Amniotic epithelial cell (primary cell): ENCODE results near the gene RHOB.

ENCODE experiments used
- DNase-seq: peaks from one replicate; pipeline ENCODE4 v3.0.0-alpha.2; 2010; ENCODE audit warnings: low read depth

The RHOB gene

DNA sequence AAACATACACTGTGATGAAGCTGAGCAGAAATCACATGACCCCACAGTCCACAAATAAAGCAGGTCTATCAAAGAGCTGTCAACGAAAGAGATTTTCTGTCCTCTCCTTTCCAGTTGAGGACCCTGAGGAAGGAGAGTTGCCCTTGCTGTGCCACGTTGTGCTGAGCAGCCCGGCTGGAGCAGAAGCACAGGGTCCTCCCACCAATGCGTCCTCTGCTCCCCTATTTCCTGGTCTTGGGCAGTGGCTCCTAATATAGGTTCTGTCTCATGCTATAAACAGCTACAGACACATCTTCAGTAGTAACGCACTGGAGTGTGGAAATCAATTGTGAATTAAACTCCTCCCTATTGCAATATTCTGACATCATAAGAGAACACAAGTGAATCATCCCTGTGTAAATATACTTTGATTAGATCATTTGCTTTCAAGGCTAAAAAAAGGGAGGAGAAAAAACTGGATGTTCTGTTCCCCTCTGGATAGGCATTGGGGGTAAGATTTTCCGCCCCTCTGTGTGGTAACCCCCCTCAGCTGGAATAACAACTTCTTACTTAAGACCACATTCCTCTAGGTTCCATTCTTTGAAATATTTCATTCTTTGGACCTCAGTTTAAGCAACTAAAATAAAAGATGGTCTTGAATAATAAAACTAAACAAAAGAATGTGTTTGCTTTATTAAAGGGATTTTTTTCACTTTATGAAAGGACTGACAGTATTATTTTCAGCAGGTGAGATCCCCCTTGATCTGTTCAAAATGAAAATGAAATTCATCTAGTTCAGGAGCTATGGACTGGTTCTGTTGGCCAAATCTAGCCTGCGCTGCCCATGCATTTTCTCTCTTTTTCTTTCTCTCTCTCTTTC lies 8.3 kb upstream of the RHOB start:
- peak; percentile 92 for DNase-seq

DNA sequence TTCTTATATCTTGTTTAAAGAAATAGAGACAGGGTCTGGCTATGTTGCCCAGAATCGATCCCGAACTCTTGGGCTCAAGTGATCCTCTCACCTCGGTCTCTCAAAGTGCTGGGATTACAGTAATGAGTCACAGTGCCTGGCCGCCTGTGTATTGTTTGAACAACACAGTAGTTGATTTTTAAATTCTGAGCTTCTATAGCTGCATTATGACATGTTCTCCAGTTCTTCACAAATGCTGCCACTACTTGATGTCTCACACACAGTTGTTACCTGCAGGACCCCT lies 7.7 kb upstream of the RHOB start:
- DNase-seq: peak; percentile 56

DNA sequence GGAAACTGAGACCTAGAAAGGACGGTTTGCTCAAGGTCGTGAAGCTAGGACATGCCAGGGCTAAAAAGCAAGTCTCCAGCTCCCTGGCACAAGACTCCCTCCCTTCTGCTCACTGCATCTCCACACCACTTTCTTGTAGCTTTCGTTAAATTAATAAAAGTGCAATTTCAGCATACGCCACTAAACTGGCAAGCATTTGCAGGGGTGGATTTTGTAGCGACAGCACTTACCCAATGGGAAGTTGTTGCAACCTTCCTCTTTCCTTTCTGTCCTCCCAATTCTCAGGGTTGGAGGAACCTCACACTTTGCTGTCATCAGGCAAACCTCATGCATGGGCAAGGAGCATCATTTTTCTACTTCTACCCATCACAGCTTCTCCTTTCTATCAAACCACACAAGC lies 7.4 kb upstream of the RHOB start:
- DNase-seq: peak; percentile 40

DNA sequence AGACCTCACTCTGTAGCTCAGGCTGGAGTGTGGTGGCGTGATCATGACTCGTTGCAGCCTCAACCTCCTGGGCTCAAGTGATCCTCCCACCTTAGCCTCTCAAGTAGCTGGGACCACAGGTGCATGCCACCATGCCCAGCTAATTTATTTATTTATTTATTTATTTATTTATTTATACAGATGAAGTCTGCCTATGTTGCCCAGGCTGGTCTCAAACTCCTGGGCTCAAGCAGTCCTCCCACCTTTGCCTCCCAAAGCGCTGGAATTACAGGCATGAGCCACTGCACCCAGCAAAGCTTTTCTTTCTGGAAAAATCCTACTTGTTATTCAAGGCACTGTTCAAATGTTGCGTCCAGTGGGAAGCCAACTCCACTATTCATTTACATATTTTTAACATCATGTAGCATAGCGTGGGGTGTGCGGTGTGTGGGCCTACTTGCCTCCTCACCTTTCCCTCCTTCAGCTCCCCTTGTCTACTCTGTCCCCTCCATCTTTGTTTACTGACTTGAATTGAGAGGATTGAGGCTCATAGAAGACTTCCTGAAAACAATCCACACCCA lies 6.8 kb upstream of the RHOB start:
- no peak for DNase-seq

DNA sequence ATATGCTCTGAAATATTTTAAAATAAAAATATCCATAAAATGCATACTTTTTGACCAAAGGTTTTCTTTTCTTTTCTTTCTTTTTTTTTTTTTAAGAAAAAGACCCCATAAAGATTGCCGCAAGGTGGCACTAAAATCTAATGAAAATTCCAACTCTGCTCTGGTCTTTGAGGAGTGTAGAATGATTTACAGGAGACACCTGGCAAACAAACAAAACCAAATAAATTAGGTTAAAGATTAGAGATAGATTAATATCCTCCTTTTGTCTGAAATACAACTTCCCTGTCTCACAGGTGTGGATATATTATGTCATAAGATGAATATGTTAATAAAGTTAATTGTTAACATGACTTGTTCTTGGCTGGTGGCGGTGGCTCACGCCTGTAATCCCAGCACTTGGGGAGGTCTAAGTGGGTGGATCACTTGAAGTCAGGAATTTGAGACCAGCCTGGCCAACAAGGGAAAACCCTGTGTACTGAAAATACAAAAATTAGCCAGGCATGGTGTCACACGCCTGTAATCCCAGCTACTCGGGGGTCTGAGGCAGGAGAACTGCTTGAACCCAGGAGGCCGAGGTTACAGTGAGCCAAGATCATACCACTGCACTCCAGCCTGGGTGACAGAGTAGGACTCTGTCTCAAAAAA lies 3.5 kb upstream of the RHOB start:
- DNase-seq: peak; percentile 57

DNA sequence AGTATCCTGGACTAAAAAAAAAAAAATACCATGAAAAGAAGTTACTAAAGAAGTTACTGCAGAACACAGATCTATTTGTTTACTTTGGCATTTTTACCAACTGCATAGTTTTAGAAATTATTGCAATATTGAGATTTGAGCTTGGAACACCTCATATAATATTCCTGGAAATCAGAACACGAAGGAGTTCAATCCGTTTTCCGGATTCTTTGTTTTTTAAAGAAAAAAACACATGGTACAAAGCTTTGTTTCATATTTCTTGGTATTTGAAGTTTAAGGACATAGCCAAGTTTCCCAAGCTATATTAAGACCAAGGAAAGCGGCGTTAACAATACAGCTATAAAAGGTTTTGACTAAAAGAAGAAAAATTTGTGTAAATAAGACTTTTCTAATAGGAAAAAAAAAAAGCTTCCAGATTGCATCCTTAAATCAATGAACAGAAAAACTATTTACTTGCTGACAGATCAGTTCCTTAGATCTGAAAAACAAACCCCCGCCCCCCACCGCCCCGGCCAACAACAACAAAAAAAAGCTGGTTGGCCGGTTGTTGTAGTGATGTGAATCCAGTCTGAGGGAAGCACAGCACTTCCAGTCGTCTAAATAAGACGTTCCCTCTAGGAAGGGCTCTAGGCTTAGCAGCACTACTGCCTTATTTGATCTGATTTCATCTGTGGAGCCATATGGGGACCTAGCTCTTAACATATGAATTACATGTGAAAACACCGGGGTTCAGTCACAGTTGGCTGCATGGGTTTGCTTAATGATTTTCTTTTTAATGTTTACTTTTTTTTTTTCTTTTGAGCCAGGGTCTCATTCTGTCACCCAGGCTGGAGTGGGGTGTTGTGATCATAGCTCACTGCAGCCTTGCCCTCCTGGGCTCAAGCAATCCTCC lies 2.5 kb upstream of the RHOB start:
- DNase-seq: no peak

DNA sequence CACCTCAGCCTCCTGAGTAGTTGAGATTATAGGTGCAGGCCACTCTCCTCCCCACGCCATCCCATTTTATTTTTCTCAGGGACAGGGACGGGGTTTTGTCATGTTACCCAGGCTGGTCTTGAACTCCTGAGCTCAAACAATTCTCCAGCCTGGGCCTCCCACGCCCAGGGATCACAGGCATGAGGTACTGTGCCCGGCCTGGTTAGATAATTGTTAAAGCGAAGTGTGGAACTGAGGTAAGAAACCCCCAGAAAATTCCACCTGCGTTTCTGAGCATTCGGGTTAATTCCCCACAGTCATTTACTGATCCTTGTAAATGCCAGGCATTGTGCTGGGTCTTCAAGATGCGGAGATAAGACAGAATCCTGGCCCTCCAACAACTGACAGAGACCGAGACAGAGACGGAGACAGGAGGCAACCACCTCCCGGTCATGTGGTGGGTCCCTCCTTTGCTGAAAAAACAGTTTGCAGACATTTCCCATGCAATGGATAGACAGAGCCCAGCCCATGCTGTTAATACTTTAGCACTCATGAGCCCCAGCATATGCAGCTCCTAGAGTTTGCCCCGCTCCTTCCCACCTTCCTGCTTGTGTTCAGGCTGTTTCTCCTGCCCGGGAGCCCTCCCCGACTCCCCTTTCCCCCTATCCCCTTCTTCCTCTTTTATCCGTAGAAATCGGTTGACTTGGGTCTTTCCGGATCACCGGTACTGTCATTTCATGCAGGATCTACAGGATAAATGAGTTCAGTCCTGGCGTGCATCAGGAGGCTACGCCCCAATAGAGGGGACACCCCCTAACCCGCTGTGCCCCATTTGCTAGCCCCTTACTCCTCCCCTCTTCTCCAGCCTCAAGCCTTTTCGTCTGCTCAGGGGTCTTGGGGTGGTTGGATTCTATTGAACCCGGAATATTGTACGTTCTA lies 1.6 kb upstream of the RHOB start:
- no peak for DNase-seq

DNA sequence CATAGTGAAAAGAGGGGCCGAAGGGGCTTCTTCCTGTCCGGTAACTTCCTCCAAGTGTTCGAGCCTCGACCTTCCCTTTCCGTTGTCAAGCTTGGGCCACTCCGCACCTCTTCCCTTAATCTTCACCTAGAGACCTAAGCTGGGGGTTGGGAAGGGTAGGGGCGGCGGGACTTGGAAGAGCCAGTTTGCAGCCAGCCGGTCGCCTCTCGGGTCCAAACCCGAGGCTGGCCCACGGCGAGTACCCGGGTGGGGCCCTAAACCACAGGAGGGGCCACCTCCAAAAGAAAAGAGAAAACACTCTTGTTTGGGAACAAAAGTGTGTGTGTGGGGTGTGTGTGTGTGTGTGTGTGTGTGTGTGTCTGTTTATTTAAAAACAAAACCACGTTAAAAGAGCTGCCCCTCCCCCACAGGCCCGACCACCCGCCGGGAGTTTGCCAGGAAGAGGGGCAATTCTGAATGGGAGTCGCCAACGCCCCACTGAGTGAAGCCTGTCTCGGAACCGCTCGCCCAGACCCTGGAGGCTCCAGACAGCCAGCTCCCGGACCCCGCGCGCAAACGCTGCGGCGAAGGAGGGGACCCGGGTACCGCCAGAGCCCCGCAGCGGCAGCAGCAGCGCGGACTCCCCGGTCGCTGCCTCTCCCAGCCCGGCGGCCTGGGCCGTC lies 488 bp upstream of the RHOB start:
- no peak for DNase-seq

DNA sequence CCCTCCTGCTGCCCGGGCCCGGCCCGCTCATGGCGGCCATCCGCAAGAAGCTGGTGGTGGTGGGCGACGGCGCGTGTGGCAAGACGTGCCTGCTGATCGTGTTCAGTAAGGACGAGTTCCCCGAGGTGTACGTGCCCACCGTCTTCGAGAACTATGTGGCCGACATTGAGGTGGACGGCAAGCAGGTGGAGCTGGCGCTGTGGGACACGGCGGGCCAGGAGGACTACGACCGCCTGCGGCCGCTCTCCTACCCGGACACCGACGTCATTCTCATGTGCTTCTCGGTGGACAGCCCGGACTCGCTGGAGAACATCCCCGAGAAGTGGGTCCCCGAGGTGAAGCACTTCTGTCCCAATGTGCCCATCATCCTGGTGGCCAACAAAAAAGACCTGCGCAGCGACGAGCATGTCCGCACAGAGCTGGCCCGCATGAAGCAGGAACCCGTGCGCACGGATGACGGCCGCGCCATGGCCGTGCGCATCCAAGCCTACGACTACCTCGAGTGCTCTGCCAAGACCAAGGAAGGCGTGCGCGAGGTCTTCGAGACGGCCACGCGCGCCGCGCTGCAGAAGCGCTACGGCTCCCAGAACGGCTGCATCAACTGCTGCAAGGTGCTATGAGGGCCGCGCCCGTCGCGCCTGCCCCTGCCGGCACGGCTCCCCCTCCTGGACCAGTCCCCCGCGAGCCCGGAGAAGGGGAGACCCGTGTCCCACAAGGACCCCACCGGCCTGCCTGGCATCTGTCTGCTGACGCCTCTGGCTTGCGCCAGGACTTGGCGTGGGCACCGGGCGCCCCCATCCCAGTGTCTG lies 767 bp downstream of the RHOB start:
- peak; percentile 49 for DNase-seq

DNA sequence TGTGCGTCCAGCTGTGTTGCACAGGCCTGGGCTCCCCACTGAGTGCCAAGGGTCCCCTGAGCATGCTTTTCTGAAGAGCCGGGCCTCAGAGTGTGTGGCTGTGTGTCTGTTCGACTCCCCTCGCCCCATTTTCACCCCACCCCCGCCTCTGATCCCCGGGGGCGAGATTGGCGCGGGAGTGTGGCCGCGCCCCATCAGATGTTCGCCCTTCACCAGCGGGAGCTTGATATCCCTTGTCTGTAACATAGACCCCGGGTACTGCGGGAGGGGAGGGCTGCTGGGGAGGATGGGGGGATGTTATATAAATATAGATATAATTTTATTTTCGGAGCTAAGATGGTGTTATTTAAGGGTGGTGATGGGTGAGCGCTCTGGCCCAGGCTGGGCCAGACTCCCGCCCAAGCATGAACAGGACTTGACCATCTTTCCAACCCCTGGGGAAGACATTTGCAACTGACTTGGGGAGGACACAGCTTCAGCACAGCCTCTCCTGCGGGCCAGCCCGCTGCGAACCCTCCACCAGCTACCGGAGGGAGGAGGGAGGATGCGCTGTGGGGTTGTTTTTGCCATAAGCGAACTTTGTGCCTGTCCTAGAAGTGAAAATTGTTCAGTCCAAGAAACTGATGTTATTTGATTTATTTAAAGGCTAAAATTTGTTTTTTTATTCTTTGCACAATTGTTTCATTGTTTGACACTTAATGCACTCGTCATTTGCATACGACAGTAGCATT lies 1.5 kb downstream of the RHOB start:
- DNase-seq: peak; percentile 31

DNA sequence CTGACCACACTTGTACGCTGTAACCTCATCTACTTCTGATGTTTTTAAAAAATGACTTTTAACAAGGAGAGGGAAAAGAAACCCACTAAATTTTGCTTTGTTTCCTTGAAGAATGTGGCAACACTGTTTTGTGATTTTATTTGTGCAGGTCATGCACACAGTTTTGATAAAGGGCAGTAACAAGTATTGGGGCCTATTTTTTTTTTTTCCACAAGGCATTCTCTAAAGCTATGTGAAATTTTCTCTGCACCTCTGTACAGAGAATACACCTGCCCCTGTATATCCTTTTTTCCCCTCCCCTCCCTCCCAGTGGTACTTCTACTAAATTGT lies 2.1 kb downstream of the RHOB start:
- no peak for DNase-seq

DNA sequence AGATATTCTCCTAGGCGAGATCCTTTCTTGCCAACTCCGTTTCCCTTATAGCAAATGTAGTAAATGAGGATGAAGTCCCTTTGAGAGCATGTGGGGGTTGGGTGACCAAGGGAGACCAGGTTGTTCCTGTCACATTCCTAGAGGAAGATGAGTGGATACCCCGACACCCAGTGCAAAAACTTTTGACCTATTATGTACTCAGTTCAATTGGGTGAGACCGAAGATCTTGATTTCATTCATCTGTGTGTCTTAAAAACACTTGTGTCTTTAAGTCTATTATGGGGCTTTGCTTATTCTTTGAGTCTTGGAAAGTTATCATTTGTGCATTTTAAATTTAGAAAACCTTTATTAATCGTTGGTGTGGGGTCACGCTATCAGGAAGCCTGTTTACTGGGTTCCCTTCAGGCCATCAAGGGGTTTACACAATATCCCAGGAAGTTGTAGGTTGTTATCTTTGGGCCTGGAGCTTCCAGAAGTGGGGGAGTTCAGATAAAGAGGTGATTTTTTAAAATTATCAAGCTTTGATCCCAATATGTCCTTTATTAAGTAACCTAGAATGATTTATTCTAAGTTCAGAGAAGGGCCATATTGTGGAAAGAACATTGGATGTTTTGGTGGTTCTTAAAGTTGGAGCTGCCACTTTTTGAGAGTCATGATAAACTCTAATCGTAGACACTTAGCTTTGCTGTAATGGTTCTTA lies 2.8 kb downstream of the RHOB start:
- DNase-seq: peak; percentile 75

DNA sequence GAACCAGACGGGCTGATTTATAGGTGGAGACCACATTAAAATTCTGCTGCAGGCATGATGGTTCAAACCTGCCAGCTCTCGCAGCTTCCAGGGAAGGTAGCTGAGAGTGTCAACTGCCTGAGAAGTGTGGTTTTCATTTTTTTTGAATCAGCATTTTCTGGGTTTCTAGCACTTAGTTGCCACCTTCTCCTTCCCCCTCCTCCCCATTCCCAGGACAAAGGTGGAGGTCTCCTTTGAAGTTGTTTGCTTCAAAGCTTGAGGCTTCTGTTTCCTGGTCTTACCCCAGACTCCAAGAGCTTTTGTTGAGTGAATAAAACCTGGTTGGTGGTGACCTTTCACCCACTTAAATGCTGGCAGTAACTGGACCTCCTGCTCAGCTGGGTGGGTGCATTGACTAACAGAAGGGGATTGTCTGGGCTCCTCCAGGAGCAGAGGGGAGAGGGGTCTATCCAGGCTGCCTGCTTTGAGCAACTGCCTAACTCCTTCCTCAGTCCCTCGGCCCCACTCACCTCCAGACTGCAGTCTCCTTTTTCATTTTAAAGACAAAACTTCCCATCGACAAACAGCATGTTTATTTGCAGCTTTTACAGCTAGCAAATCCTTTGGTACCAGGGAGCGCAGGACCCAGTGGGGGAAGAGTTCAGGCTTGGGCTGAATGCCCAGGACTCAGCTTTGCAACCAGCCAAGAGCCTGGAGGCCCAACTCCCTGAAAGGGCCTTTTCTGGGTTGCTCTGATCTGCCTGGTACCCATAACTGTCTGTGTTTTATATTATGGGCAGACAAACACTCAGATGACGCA lies 3.5 kb downstream of the RHOB start:
- DNase-seq: peak; percentile 99

DNA sequence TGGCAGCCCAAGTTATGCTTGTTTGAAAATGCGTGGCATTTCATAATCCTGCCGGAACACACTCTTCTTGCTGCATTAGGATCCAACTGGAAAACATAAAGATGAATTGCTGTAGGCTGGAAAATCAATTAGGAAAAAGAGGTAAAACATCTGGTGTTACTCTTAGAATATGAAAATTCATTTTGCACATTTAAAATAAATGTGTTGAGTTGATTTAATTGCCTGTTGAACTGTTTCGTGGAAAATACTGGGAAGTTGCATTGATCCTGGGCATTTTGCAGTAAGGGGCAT lies 4.1 kb downstream of the RHOB start:
- DNase-seq: no peak

DNA sequence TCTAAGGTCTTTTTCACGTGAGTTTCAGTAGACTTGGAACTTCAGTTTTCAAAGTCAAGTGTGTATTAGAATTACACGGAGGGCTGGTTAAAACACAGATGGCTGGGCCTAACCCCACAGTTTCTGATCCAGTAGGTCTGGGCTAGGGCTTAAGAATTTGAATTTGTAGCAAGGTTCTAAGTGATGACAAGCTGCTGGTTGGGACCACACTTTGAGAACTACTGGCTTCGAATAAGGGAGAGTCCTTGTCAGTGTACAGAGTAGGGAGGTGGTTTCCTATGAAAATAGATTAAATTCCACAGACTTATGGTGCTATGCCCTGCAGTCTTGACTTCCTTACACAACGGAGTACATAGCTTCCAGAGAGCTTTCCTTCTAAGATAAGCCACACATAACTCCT lies 4.5 kb downstream of the RHOB start:
- DNase-seq: peak; percentile 96

DNA sequence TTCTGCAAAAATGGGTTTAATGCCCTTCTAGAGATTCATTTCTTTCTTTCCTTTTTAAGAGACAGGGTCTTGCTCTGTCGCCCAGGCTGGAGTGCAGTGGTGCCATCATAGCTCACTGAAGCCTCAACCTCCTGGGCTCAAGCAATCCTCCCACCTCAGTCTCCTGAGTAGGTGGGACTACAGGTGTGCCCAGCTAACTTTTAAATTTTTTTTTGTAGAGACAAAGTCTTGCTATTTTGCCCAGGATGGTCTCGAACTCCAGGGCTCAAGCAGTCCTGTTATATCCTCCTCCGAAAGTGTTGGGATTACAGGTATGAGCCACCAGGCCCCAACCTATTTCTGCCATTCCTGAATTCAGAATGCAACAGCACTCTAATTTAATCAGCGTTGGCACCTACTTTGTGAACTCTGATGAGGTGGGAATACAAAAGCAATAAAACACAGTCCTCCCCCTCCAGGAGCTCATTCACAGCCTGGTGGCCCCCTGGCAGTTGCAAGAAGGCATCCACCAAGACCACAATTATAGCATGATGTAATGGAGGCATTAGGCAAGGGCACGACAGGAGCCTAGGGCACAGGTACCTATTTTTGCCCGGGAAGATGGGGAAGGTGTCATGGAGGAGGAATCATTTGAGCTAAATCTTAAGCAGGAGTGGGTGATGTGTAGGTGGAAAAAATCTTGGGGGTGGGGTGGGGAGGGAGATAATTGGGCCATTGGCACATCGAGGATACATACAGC lies 5.1 kb downstream of the RHOB start:
- peak; percentile 44 for DNase-seq

DNA sequence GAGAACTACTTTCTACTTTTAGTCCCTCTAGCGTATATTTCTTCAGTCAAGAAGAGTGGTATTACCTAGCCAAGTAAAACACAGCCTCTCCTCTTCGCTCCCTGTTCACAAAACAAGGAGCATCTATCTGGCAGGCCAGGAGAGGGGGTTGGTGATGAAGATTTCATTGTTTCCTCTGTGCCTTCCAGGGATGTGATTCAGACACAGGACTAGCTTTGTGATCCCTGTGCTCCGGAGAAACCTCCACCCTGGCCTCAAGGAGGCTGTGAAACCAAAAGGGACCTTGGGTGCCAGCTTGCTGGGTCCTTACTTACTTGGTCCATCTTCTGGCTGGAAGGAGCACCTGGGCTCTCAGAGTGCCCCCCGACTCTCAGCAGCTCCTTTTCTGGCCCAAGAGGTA lies 5.7 kb downstream of the RHOB start:
- peak; percentile 84 for DNase-seq

DNA sequence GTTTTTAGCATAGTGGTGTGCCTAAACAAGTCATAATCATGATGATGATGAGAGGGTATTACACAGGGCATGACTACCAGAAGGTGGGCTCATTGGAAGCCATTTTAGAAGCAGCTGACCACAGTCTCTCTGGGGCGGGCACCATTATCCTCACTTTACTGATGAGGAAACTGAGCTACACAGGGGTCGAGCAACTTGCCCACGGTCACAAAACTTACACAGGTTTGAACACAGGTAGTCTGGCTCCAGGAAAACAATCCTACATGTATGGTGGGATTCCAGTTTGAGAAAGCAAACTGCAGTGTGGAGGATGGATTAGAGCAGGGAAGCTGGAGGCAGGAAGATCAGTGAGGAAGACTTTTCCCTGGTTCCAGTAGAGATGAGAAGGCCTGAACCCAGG lies 6.2 kb downstream of the RHOB start:
- DNase-seq: no peak
